ENCODE data around the gene PNMA5. TPM values are rescaled to one million over a fixed set of nuclear protein-coding genes. Genes with fewer than 3 reads are reported as not detected.

The PNMA5 gene
- total RNA-seq, 1 donor from 2014 or later, result not detected

DNA sequence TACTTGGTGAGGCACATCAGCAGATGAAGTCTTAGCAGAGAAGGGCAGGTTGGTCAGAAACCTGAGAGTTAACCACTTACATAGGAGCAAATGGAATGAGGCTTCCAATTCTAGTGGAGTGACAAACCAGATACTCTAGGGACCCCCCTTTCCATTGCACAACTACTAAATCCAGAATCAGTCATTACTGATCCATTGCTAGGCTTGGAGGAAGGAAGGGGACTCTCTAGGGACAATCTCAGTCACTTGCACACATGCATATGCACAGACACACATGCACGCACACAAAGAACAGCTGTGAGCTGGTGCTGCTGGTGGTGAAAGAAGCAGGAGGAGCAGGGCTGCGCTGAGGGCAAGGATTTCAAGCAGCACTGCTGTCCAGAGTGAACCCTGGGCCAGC is 25.7 kb downstream of the PNMA5 start:
- Mint-ChIP-seq H3K4me1 (ENCODE audit: low read depth, unreplicated experiment) (peaks cover 16% of the 10 kb centered on the region), H3K27ac (ENCODE audit: unreplicated experiment) (peak overlapping the region; percentile 90), H3K9me3 (ENCODE audit: unreplicated experiment) (peaks cover 4% of the 10 kb centered on the region), H3K36me3 (ENCODE audit: unreplicated experiment) (no peaks in the 10 kb centered on the region), H3K4me3 (ENCODE audit: unreplicated experiment) (peak overlapping the region; percentile 46), H3K27me3 (ENCODE audit: unreplicated experiment) (peaks cover 6% of the 10 kb centered on the region)
- TF ChIP-seq, protein P1, sequence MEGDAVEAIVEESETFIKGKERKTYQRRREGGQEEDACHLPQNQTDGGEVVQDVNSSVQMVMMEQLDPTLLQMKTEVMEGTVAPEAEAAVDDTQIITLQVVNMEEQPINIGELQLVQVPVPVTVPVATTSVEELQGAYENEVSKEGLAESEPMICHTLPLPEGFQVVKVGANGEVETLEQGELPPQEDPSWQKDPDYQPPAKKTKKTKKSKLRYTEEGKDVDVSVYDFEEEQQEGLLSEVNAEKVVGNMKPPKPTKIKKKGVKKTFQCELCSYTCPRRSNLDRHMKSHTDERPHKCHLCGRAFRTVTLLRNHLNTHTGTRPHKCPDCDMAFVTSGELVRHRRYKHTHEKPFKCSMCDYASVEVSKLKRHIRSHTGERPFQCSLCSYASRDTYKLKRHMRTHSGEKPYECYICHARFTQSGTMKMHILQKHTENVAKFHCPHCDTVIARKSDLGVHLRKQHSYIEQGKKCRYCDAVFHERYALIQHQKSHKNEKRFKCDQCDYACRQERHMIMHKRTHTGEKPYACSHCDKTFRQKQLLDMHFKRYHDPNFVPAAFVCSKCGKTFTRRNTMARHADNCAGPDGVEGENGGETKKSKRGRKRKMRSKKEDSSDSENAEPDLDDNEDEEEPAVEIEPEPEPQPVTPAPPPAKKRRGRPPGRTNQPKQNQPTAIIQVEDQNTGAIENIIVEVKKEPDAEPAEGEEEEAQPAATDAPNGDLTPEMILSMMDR (IDR thresholded peaks at IDR 0.05; ENCODE audit: partially characterized antibody, unreplicated experiment), result no peak
- peak; percentile 45 for DNase-seq

DNA sequence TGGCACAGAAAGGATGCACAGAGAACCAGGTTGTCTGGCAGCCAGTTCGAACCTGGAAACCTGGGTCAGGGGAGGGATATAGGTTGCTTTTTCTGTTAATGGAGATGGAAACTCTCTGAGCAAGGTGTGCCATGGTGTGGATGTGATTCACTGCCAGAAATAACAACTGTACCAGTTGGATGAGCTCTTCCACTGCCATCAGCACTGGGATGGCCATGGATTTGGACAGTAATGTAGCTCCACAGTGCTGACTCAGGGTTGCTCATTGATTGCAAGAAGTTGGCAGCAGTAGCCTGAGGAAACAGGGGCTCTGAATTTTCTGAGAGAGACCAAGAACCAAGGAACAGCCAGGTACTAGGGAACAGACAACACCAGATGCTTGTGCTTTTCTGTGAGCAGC is 33.8 kb downstream of the PNMA5 start:
- Mint-ChIP-seq H3K27me3 (ENCODE audit: unreplicated experiment) (no peaks in the 10 kb centered on the region), H3K4me1 (ENCODE audit: low read depth, unreplicated experiment) (peaks cover 2% of the 10 kb centered on the region), H3K4me3 (ENCODE audit: unreplicated experiment) (no peak overlapping the region), H3K36me3 (ENCODE audit: unreplicated experiment) (no peaks in the 10 kb centered on the region), H3K27ac (ENCODE audit: unreplicated experiment) (no peak overlapping the region), H3K9me3 (ENCODE audit: unreplicated experiment) (no peaks in the 10 kb centered on the region)
- DNase-seq, result no peak
- TF ChIP-seq, protein P1 (IDR thresholded peaks at IDR 0.05; ENCODE audit: partially characterized antibody, unreplicated experiment), result no peak

DNA sequence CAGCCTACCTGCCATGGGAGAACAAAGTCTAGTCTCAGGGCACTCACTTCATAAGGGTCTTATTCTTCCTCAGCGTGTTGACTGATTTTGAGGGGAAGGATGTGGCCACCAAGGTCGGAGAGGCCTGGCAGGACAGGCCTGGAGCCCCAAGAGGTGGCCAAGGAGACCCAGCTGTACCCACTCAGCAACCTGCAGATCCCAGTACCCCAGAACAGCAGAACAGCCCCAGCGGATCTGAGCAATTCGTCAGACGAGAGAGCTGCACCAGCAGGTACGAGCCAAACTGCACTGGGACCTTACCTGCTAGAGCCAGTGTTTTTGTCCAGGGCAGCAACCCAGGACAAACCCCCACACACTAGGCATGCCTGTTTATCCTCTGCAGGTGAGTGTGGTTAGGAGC is 34.3 kb downstream of the PNMA5 start:
- TF ChIP-seq, protein P1 (IDR thresholded peaks at IDR 0.05; ENCODE audit: partially characterized antibody, unreplicated experiment), result no peak
- Mint-ChIP-seq H3K4me3 (ENCODE audit: unreplicated experiment) (no peak overlapping the region), H3K36me3 (ENCODE audit: unreplicated experiment) (no peaks in the 10 kb centered on the region), H3K4me1 (ENCODE audit: low read depth, unreplicated experiment) (peaks cover 2% of the 10 kb centered on the region), H3K27me3 (ENCODE audit: unreplicated experiment) (no peaks in the 10 kb centered on the region), H3K9me3 (ENCODE audit: unreplicated experiment) (no peaks in the 10 kb centered on the region), H3K27ac (ENCODE audit: unreplicated experiment) (no peak overlapping the region)
- no peak for DNase-seq

DNA sequence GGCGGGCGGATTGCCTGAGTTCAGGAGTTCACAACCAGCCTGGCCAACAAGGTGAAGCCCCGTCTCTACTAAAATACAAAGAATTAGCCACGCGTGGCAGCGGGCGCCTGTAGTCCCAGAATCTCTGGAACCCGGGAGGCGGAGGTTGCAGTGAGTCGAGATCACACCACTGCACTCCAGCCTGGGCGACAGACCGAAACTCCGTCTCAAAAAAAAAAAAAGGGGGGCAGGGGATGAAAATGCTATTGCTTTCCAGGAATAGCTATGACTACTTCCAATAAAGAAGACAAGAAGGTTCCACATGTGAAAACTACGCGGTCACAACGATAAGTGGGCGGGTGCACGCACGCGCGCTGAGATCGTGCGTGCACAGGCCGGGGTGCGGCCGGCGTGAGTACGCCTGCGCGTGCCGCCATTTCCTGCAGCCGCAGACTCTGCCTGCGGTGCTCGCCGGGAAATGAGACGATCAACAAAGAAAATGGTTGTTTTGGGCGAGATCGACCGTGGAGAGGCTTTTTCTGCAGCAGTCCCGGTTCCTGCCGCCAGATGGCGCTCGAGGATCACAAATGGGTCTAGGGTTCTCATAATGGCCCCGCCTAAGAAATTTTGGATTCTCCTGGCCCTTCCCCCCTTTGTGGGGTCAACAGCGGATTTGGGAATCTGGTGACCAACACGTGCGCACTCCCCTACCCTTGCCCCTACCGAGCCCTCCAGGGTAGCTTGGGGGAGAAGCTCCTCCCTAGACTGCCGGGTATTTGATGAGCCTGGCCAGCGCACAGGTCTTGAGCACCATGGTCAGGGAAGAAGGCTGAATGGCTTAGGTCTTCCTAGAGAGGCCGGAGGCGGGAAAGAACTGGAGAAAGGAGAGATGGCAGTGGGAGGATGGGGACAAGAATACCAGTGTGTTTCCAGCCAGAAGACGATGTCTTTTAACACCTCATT is 35.1 kb downstream of the PNMA5 start:
- no peaks in the 10 kb centered on the region for H3K9me3 Mint-ChIP-seq (ENCODE audit: unreplicated experiment)
- H3K4me1 Mint-ChIP-seq (ENCODE audit: low read depth, unreplicated experiment), result peaks cover 2% of the 10 kb centered on the region
- peak; percentile 84 for DNase-seq
- H3K36me3 Mint-ChIP-seq (ENCODE audit: unreplicated experiment), result no peaks in the 10 kb centered on the region
- peak overlapping the region; percentile 79 for H3K4me3 Mint-ChIP-seq (ENCODE audit: unreplicated experiment)
- H3K27me3 Mint-ChIP-seq (ENCODE audit: unreplicated experiment), result no peaks in the 10 kb centered on the region
- TF ChIP-seq, protein P1 (IDR thresholded peaks at IDR 0.05; ENCODE audit: partially characterized antibody, unreplicated experiment), result peak; percentile 87
- H3K27ac Mint-ChIP-seq (ENCODE audit: unreplicated experiment), result peak overlapping the region; percentile 85

DNA sequence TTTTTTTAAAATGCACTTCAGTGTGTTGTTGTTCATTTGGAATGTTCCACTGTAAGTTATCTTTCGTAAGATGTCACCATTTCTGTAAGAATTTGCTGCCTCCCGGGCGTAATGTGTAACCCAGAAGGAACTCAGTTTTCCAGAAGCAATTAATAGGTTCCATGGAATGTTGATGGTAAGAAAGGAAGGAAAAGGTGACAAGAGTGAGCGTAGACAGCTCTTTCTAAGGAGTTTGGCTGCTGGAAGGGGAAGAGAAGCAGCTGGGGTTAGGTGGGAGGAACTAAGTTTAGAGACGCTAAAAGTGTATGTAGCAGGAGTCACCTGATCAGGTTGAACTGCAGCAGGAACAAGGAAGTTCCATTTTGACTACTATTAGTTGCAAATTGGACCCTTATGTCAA is 35.9 kb downstream of the PNMA5 start:
- H3K27ac Mint-ChIP-seq (ENCODE audit: unreplicated experiment), result no peak overlapping the region
- TF ChIP-seq, protein P1 (IDR thresholded peaks at IDR 0.05; ENCODE audit: partially characterized antibody, unreplicated experiment), result no peak
- H3K9me3 Mint-ChIP-seq (ENCODE audit: unreplicated experiment), result no peaks in the 10 kb centered on the region
- H3K36me3 Mint-ChIP-seq (ENCODE audit: unreplicated experiment), result no peaks in the 10 kb centered on the region
- H3K27me3 Mint-ChIP-seq (ENCODE audit: unreplicated experiment), result no peaks in the 10 kb centered on the region
- peak overlapping the region; percentile 78 for H3K4me3 Mint-ChIP-seq (ENCODE audit: unreplicated experiment)
- peaks cover 2% of the 10 kb centered on the region for H3K4me1 Mint-ChIP-seq (ENCODE audit: low read depth, unreplicated experiment)
- no peak for DNase-seq
